ENCODE data around the gene TAB2. TPM values are rescaled to one million over a fixed set of nuclear protein-coding genes. Genes with fewer than 3 reads are reported as not detected.
A peak's percentile ranks its signal among the peaks of the same experiment; 100 is the strongest.

TAB2 gene
- total RNA-seq, 4 donors from 2014 or later = 24.1 to 93.6 (median 51.7) TPM

DNA sequence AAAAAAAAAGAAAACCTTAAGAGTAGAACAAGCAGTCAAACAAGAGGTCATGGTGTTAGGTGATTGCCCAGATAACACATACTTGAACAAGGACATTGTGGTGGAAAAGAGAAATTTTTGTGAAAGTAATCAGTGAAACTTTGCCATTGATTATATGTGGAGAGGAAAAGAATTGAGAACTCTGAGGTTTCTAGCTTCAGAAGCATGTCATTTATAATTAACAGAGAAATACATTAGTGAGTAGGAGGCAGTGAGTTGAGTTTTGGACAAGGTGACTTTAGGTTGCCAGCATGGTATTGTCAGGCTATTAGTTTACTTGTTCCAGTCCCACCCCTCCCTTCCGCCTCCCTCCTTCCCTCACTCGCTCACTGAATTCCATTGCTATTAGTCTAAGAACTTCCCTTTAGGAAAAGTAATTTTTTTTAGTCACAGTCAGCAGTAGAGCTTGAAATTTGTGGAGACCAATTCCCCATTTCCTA lies 17.2 kb downstream of the TAB2 start:
- no peak for TF ChIP-seq POLR2A (IDR thresholded peaks at IDR 0.05)
- TF ChIP-seq, protein P1, sequence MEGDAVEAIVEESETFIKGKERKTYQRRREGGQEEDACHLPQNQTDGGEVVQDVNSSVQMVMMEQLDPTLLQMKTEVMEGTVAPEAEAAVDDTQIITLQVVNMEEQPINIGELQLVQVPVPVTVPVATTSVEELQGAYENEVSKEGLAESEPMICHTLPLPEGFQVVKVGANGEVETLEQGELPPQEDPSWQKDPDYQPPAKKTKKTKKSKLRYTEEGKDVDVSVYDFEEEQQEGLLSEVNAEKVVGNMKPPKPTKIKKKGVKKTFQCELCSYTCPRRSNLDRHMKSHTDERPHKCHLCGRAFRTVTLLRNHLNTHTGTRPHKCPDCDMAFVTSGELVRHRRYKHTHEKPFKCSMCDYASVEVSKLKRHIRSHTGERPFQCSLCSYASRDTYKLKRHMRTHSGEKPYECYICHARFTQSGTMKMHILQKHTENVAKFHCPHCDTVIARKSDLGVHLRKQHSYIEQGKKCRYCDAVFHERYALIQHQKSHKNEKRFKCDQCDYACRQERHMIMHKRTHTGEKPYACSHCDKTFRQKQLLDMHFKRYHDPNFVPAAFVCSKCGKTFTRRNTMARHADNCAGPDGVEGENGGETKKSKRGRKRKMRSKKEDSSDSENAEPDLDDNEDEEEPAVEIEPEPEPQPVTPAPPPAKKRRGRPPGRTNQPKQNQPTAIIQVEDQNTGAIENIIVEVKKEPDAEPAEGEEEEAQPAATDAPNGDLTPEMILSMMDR (IDR thresholded peaks at IDR 0.05) = no peak
- no peaks in the 10 kb centered on the region for H3K27me3 ChIP-seq
- no peak for DNase-seq
- no peaks in the 10 kb centered on the region for H3K9me3 ChIP-seq
- H3K36me3 ChIP-seq = no peaks in the 10 kb centered on the region
- H3K4me1 ChIP-seq = peaks cover 2 to 10% of the 10 kb centered on the region in 2 donors
- peak overlapping the region in 1 of 2 donors; percentile 47 for H3K27ac ChIP-seq
- intact Hi-C loops (cut with DNase I; ENCODE audit: low total_unique reads) = no loop called here
- H3K4me3 ChIP-seq = no peak overlapping the region

DNA sequence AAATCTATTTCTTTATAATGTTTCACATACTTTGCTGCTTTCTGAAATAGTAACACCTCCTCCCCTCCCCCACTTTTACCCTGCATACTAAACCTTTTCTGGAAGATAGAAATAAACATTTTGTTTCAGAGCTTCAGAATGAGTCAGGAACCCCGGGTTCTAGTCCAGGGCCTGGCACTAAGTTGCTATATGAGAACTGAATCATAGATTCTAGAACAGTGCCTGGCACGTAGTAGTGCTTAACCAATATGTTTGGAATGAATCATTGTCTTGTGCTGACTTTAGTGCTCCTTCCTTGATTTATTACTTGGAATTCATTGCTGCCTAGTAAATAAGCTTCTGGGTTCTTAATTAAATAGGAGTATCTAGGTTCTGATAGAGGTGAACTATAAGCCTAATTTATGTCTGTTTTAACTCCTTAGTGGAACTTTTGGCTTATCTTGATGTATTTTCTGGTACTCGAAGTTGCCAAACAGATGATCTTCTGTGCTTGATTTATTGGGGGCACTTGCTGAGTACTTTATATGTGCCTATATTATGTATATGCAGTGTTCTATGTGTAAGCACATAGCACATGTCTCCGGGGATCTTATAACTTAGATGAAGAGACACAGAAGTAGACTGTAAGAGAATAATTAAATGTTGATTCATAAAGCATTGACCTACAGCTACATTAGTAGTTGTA lies 18.6 kb downstream of the TAB2 start:
- Histone ChIP-seq H3K36me3 (no peaks in the 10 kb centered on the region), H3K4me3 (no peak overlapping the region), H3K27me3 (no peaks in the 10 kb centered on the region), H3K4me1 (peaks cover 10% of the 10 kb centered on the region in 2 donors), H3K27ac (peak overlapping the region in 1 of 2 donors; percentile 22), H3K9me3 (no peaks in the 10 kb centered on the region)
- no peak for DNase-seq
- TF ChIP-seq, protein P1 (IDR thresholded peaks at IDR 0.05) = no peak
- no peak for TF ChIP-seq POLR2A (IDR thresholded peaks at IDR 0.05)
- intact Hi-C loops (cut with DNase I; ENCODE audit: low total_unique reads) = no loop called here

DNA sequence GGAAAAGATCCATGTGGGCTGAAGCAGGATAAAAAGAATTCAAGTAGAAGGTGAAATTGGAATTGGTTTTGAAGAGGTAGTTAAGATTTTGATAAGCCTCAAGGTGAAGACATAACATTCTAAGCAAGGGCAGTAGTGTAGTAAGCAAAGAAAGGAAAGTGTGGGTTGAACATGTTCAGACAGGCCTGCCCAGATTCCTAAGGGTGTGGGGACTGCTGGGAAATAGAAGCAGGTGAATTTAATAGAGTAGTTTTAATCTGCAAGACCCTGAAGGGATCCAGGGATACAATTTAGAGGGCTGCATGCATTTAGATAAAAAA lies 19.1 kb downstream of the TAB2 start:
- H3K27me3 ChIP-seq = no peaks in the 10 kb centered on the region
- no peaks in the 10 kb centered on the region for H3K9me3 ChIP-seq
- no peaks in the 10 kb centered on the region for H3K36me3 ChIP-seq
- no peak for TF ChIP-seq POLR2A (IDR thresholded peaks at IDR 0.05)
- TF ChIP-seq, protein P1 (IDR thresholded peaks at IDR 0.05) = no peak
- H3K4me1 ChIP-seq = peaks cover 10% of the 10 kb centered on the region in 2 donors
- DNase-seq = no peak
- intact Hi-C loops (cut with DNase I; ENCODE audit: low total_unique reads) = no loop called here
- peak overlapping the region in 1 of 2 donors; percentile 22 for H3K27ac ChIP-seq
- H3K4me3 ChIP-seq = no peak overlapping the region

DNA sequence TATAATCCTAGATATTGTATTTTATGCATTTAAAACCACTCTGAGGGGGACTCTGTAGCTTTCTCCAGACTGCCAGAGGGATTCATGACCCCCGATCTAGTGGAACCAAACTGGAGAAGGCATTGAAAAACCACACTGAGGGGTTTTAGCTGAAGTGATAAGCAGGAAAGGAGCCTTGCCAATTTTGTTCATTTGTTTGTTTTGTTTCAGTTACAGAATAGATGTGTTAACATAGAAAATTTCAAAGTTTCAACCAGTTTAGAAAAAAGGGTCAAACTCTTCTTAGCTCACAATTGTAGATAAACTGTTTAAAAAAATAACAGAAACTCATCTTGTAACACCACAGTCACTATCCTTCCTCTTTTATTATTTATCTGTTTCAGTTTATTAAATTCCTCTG lies 19.8 kb downstream of the TAB2 start:
- peaks cover 10 to 13% of the 10 kb centered on the region in 2 donors for H3K4me1 ChIP-seq

DNA sequence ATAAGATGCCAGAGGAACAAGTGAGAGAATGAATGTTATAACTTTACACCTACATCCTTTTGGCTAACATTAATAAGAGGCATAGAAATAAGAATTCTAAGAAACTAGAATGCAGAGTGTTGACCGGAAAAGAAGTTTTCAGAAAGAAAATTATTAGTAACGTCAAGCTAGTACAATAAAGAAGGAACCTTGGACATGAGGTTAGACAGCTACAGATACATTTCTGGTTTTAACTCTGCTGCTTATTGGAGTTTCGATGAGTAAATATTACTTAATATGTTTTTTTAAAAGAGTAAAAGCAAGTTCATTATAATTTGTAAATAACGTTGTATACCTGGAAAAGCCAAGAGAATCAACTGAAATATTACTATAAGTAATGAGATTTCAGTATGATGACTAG lies 22.7 kb downstream of the TAB2 start:
- Histone ChIP-seq H3K4me3 (no peak overlapping the region), H3K27ac (no peak overlapping the region), H3K36me3 (no peaks in the 10 kb centered on the region), H3K4me1 (peaks cover 10 to 13% of the 10 kb centered on the region in 2 donors), H3K9me3 (no peaks in the 10 kb centered on the region), H3K27me3 (no peaks in the 10 kb centered on the region)
- TF ChIP-seq, protein P1 (IDR thresholded peaks at IDR 0.05) = no peak
- TF ChIP-seq POLR2A (IDR thresholded peaks at IDR 0.05) = no peak
- intact Hi-C loops (cut with DNase I; ENCODE audit: low total_unique reads) = no loop called here
- DNase-seq = no peak

More for the DNA sequence above, 19.8 kb downstream of the TAB2 start:
- Histone ChIP-seq H3K27me3 (no peaks in the 10 kb centered on the region), H3K9me3 (no peaks in the 10 kb centered on the region), H3K27ac (no peak overlapping the region), H3K36me3 (no peaks in the 10 kb centered on the region), H3K4me3 (no peak overlapping the region)
- intact Hi-C loops (cut with DNase I; ENCODE audit: low total_unique reads) = no loop called here
- TF ChIP-seq, protein P1 (IDR thresholded peaks at IDR 0.05) = no peak
- TF ChIP-seq POLR2A (IDR thresholded peaks at IDR 0.05) = no peak
- no peak for DNase-seq

Data from uterus (tissue), 4 donors.